Measurements from ENCODE around the gene ASIC1.

Gene ASIC1

DNA sequence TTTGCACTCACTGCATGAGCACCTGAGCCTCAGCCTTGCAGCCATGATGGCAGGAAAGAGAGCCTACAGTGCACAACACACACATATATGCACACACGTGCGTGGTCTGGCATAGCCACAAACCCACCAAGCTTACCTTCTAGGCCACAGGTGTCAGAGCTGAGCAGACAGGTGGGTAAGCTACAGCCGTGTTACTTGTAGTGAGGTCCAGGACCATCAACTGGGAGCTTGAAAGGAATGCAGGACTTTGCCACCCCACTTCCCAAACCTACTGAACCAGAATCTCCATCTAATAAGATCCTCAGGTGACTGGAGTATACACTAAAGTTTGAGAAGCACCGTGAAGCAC lies 2.7 kb downstream of the ASIC1 start:
- H3K9me3 ChIP-seq (ENCODE audit: insufficient read depth, low read length) = no peaks in the 10 kb centered on the region
- H3F3A ChIP-seq (ENCODE audit: insufficient read depth) = no peaks in the 10 kb centered on the region
- no peak overlapping the region for H2AFZ ChIP-seq (ENCODE audit: low read depth, low read length, severe bottlenecking)
- H4K20me1 ChIP-seq (ENCODE audit: low read depth, low read length) = no peaks in the 10 kb centered on the region
- H3K36me3 ChIP-seq (ENCODE audit: low read length) = no peaks in the 10 kb centered on the region
- no peak for TF ChIP-seq EZH2phosphoT487 (conservative IDR thresholded peaks at IDR 0.05; ENCODE audit: low read length)
- TF ChIP-seq, protein P1, sequence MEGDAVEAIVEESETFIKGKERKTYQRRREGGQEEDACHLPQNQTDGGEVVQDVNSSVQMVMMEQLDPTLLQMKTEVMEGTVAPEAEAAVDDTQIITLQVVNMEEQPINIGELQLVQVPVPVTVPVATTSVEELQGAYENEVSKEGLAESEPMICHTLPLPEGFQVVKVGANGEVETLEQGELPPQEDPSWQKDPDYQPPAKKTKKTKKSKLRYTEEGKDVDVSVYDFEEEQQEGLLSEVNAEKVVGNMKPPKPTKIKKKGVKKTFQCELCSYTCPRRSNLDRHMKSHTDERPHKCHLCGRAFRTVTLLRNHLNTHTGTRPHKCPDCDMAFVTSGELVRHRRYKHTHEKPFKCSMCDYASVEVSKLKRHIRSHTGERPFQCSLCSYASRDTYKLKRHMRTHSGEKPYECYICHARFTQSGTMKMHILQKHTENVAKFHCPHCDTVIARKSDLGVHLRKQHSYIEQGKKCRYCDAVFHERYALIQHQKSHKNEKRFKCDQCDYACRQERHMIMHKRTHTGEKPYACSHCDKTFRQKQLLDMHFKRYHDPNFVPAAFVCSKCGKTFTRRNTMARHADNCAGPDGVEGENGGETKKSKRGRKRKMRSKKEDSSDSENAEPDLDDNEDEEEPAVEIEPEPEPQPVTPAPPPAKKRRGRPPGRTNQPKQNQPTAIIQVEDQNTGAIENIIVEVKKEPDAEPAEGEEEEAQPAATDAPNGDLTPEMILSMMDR (IDR thresholded peaks at IDR 0.05; ENCODE audit: insufficient read depth, low read length, poor library complexity, severe bottlenecking) = no peak
- H3K27ac ChIP-seq (ENCODE audit: low read depth, low read length) = no peak overlapping the region
- no peaks in the 10 kb centered on the region for H3K79me2 ChIP-seq (ENCODE audit: insufficient read depth, low read length)
- H3K27me3 ChIP-seq (ENCODE audit: low read length) = no peaks in the 10 kb centered on the region
- no peak overlapping the region for H3K4me2 ChIP-seq (ENCODE audit: low read depth, low read length, poor library complexity, severe bottlenecking)
- no peak overlapping the region for H3K4me3 ChIP-seq (ENCODE audit: insufficient read depth, low read length, poor library complexity, severe bottlenecking)
- no peak overlapping the region for H3K9ac ChIP-seq (ENCODE audit: low read length)
- H3K9me2 ChIP-seq (replicated peaks; ENCODE audit: insufficient read depth, low read length) = no peaks in the 10 kb centered on the region

DNA sequence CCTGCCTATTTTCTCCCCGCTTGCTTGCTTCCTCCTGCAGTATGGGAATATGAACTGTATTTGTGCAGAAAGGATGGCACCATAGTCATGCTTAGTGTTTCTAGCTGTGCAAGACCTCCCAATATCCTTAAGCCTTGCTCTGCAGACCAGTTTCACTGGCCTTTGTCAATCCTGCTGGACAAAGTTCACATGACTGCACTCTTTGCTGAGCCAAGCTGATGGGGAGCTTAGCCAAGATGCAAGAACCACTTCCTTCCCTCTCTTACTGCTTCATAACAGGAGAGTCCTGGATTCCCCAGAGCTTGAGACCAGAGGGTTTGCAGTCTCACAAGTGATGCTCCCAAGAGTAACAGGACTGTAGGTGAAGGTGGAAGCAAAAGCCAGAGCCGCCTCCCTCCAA lies 3.8 kb downstream of the ASIC1 start:
- H3K9ac ChIP-seq (ENCODE audit: low read length) = no peak overlapping the region
- no peaks in the 10 kb centered on the region for H3K36me3 ChIP-seq (ENCODE audit: low read length)
- TF ChIP-seq EZH2phosphoT487 (conservative IDR thresholded peaks at IDR 0.05; ENCODE audit: low read length) = no peak
- TF ChIP-seq, protein P1 (IDR thresholded peaks at IDR 0.05; ENCODE audit: insufficient read depth, low read length, poor library complexity, severe bottlenecking) = no peak
- H3K9me2 ChIP-seq (replicated peaks; ENCODE audit: insufficient read depth, low read length) = no peaks in the 10 kb centered on the region
- no peaks in the 10 kb centered on the region for H3F3A ChIP-seq (ENCODE audit: insufficient read depth)
- no peaks in the 10 kb centered on the region for H3K79me2 ChIP-seq (ENCODE audit: insufficient read depth, low read length)
- no peaks in the 10 kb centered on the region for H3K9me3 ChIP-seq (ENCODE audit: insufficient read depth, low read length)
- H3K27ac ChIP-seq (ENCODE audit: low read depth, low read length) = no peak overlapping the region
- H3K27me3 ChIP-seq (ENCODE audit: low read length) = no peaks in the 10 kb centered on the region
- H2AFZ ChIP-seq (ENCODE audit: low read depth, low read length, severe bottlenecking) = no peak overlapping the region
- H3K4me3 ChIP-seq (ENCODE audit: insufficient read depth, low read length, poor library complexity, severe bottlenecking) = no peak overlapping the region
- H4K20me1 ChIP-seq (ENCODE audit: low read depth, low read length) = no peaks in the 10 kb centered on the region
- H3K4me2 ChIP-seq (ENCODE audit: low read depth, low read length, poor library complexity, severe bottlenecking) = no peak overlapping the region

- Histone ChIP-seq H3K27me3 (ENCODE audit: low read length) (no peaks in the 10 kb centered on the region), H3K9me3 (ENCODE audit: insufficient read depth, low read length) (no peaks in the 10 kb centered on the region), H3K27ac (ENCODE audit: low read depth, low read length) (no peak overlapping the region), H3K79me2 (ENCODE audit: insufficient read depth, low read length) (no peaks in the 10 kb centered on the region), H3F3A (ENCODE audit: insufficient read depth) (no peaks in the 10 kb centered on the region), H3K4me2 (ENCODE audit: low read depth, low read length, poor library complexity, severe bottlenecking) (no peak overlapping the region), H3K36me3 (ENCODE audit: low read length) (no peaks in the 10 kb centered on the region), H3K9me2 (replicated peaks; ENCODE audit: insufficient read depth, low read length) (no peaks in the 10 kb centered on the region), H3K9ac (ENCODE audit: low read length) (no peak overlapping the region), H2AFZ (ENCODE audit: low read depth, low read length, severe bottlenecking) (no peak overlapping the region), H4K20me1 (ENCODE audit: low read depth, low read length) (no peaks in the 10 kb centered on the region), H3K4me3 (ENCODE audit: insufficient read depth, low read length, poor library complexity, severe bottlenecking) (no peak overlapping the region)
- no peak for TF ChIP-seq EZH2phosphoT487 (conservative IDR thresholded peaks at IDR 0.05; ENCODE audit: low read length)
- TF ChIP-seq, protein P1 (IDR thresholded peaks at IDR 0.05; ENCODE audit: insufficient read depth, low read length, poor library complexity, severe bottlenecking) = no peak
These were observed 4.7 kb downstream of the ASIC1 start for GRCh38 chr12:50061946-50062686.

Measured in SU-DHL-6 (cell line).